Astrocyte (in vitro differentiated cells and primary cell): ENCODE results near the gene ETS1. TPM values are rescaled to one million over a fixed set of nuclear protein-coding genes. Genes with fewer than 3 reads are reported as not detected.

Source experiments
- DNase-seq: peaks from one replicate; pipeline ENCODE4 v3.0.0-alpha.2; 2010; ENCODE audit warnings: low read depth
- FAIRE-seq: peaks from 2 replicates; lab custom pipeline; 2011; peaks lifted over from hg19 to GRCh38; lab: Jason Lieb, UNC
- H2AFZ ChIP-seq: 2 replicates; pipeline ENCODE4 v1.6.0; 2012; ENCODE audit warnings: low read depth, low read length, inconsistent platforms
- H3K27ac ChIP-seq: 2 replicates; pipeline ENCODE4 v1.5.1; 2011; ENCODE audit warnings: low read depth, low read length, inconsistent platforms
- H3K27me3 ChIP-seq: 2 replicates; pipeline ENCODE4 v1.6.0; 2011; ENCODE audit warnings: low read length, inconsistent platforms; ENCODE audit not compliant: insufficient read depth
- H3K36me3 ChIP-seq: 2 replicates; pipeline ENCODE4 v1.5.1; 2011; ENCODE audit warnings: low read length, inconsistent platforms; ENCODE audit not compliant: insufficient read depth
- H3K4me1 ChIP-seq: 2 replicates; pipeline ENCODE4 v1.5.1; 2011; ENCODE audit warnings: low read length, inconsistent platforms; ENCODE audit not compliant: insufficient read depth
- H3K4me2 ChIP-seq: 2 replicates; pipeline ENCODE4 v1.6.0; 2012; ENCODE audit warnings: low read length, inconsistent platforms
- H3K4me3 ChIP-seq: 2 replicates; pipeline ENCODE4 v1.5.1; 2011; ENCODE audit warnings: low read depth, mild to moderate bottlenecking, low read length, inconsistent platforms; ENCODE audit not compliant: insufficient read depth
- H3K79me2 ChIP-seq: 2 replicates; pipeline ENCODE4 v1.6.0; 2012; ENCODE audit warnings: mild to moderate bottlenecking, low read length, inconsistent platforms; ENCODE audit not compliant: insufficient read depth
- H3K9ac ChIP-seq: 2 replicates; pipeline ENCODE4 v1.6.0; 2012; ENCODE audit warnings: mild to moderate bottlenecking, low read length, inconsistent platforms
- H3K9me3 ChIP-seq: 2 replicates; pipeline ENCODE4 v1.5.1; 2012; ENCODE audit warnings: low read depth, mild to moderate bottlenecking, low read length, inconsistent platforms; ENCODE audit not compliant: insufficient read depth
- H4K20me1 ChIP-seq: 2 replicates; pipeline ENCODE4 v1.6.0; 2012; ENCODE audit warnings: low read length, inconsistent platforms; ENCODE audit not compliant: insufficient read depth
- H3K27ac Mint-ChIP-seq: one replicate; pipeline ENCODE4 v1.8.0; 2021; ENCODE audit warnings: mild to moderate bottlenecking, mixed read lengths; ENCODE audit not compliant: unreplicated experiment
- H3K27me3 Mint-ChIP-seq: one replicate; pipeline ENCODE4 v1.8.0; 2021; ENCODE audit warnings: low read depth, mixed read lengths; ENCODE audit not compliant: unreplicated experiment
- H3K36me3 Mint-ChIP-seq: one replicate; pipeline ENCODE4 v1.8.0; 2021; ENCODE audit warnings: low read depth, mixed read lengths; ENCODE audit not compliant: unreplicated experiment
- H3K4me1 Mint-ChIP-seq: one replicate; pipeline ENCODE4 v1.8.0; 2021; ENCODE audit warnings: low read depth, mixed read lengths; ENCODE audit not compliant: unreplicated experiment
- H3K4me3 Mint-ChIP-seq: one replicate; pipeline ENCODE4 v1.8.0; 2021; ENCODE audit warnings: mild to moderate bottlenecking, moderate library complexity, mixed read lengths; ENCODE audit not compliant: unreplicated experiment
- H3K9me3 Mint-ChIP-seq: one replicate; pipeline ENCODE4 v1.8.0; 2021; ENCODE audit warnings: mild to moderate bottlenecking, mixed read lengths; ENCODE audit not compliant: unreplicated experiment
- CTCF ChIP-seq: IDR thresholded peaks from 2 replicates; pipeline ENCODE4 v1.5.1; 2011; ENCODE audit warnings: low read depth, mild to moderate bottlenecking, inconsistent platforms, low read length, moderate library complexity; ENCODE audit not compliant: insufficient read depth
- EZH2 ChIP-seq: IDR thresholded peaks from 2 replicates; pipeline ENCODE4 v1.6.1; 2012; ENCODE audit warnings: mild to moderate bottlenecking, low read length, inconsistent platforms; ENCODE audit not compliant: insufficient read depth
- total RNA-seq: library from RNA; stranded (reverse); gene quantifications from 2 replicates; pipeline ENCODE4 v1.2.1, GENCODE V29; 2021

ETS1 gene
- total RNA-seq, 1 donor from 2014 or later: 107 TPM

DNA sequence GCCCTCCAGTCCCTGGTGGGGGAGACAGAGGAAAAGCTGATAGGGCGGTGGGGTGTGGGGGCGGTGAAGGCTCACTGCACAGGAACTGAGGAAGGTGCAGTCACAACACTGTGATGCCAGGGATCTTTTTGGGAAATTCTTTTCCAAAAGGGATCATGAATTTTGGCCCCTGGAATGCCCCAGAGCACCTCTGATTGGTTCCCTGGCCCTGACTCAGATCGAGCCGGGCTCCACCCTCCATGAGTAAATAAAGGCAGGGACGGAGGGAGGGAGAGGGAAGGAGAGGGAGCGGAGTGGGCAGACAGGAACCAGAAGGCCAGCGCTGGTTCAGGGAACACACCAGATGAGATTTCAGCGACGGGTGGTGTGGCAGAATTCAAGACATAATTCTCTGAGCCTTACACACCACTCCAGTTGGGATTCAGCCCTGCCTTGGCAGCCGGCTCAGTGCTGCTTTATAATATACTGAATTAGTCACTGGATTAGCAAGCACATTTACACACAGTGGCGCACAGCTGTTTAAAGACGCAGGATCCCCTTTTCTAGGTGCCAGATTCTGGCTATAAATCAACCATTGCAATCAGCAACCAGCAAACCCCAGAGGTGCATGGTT, 80.3 kb downstream of the ETS1 start:
- Histone ChIP-seq H4K20me1 (peaks cover 43% of the 10 kb centered on the region), H3K27me3 (no peaks in the 10 kb centered on the region), H3K79me2 (peaks cover 93% of the 10 kb centered on the region), H3K4me1 (peaks cover 77% of the 10 kb centered on the region), H3K4me3 (peak overlapping the region; percentile 24), H3K9me3 (no peaks in the 10 kb centered on the region), H3K4me2 (peak overlapping the region; percentile 82), H3K36me3 (peaks cover 2% of the 10 kb centered on the region), H3K9ac (peak overlapping the region; percentile 80), H2AFZ (no peak overlapping the region), H3K27ac (peak overlapping the region; percentile 91)
- Mint-ChIP-seq H3K4me1 (peaks cover 80% of the 10 kb centered on the region), H3K36me3 (peaks cover 14% of the 10 kb centered on the region), H3K9me3 (no peaks in the 10 kb centered on the region), H3K27ac (peak overlapping the region; percentile 51), H3K4me3 (peak overlapping the region; percentile 47), H3K27me3 (no peaks in the 10 kb centered on the region)
- DNase-seq (peak; percentile 95), FAIRE-seq (peak; percentile 71)
- TF ChIP-seq CTCF (no peak), EZH2 (no peak)

DNA sequence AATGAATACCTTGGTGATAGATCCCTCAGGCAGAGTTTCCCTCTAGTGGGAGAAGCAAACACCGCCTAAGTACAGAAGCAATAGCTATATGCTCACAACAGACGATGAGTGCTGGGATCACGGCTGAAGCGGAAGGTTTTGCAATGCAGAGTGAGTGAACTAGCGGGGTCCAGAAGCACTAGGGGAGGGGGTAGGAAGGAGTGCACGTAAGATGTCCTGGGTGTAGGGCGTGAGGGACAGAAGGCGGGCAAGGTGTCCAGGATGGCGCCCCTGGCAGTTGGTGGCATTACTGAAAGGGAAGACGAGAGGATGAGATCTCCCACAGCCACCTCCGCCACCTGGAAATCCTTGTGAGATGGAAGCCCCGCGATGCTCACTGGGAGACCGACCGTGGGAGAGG, 81.0 kb downstream of the ETS1 start:
- no peak overlapping the region for H3K4me3 ChIP-seq
- Mint-ChIP-seq H3K27ac (peak overlapping the region; percentile 51), H3K9me3 (no peaks in the 10 kb centered on the region), H3K27me3 (no peaks in the 10 kb centered on the region), H3K4me1 (peaks cover 87% of the 10 kb centered on the region), H3K36me3 (peaks cover 12% of the 10 kb centered on the region), H3K4me3 (no peak overlapping the region)
- peak overlapping the region; percentile 91 for H3K27ac ChIP-seq
- H4K20me1 ChIP-seq: peaks cover 36% of the 10 kb centered on the region
- H3K79me2 ChIP-seq: peaks cover 93% of the 10 kb centered on the region
- H3K9ac ChIP-seq: peak overlapping the region; percentile 80
- no peak for TF ChIP-seq EZH2
- TF ChIP-seq CTCF: no peak
- H3K4me2 ChIP-seq: peak overlapping the region; percentile 82
- FAIRE-seq (no peak), DNase-seq (no peak)
- H2AFZ ChIP-seq: no peak overlapping the region
- no peaks in the 10 kb centered on the region for H3K27me3 ChIP-seq
- no peaks in the 10 kb centered on the region for H3K9me3 ChIP-seq
- peaks cover 85% of the 10 kb centered on the region for H3K4me1 ChIP-seq
- H3K36me3 ChIP-seq: no peaks in the 10 kb centered on the region

DNA sequence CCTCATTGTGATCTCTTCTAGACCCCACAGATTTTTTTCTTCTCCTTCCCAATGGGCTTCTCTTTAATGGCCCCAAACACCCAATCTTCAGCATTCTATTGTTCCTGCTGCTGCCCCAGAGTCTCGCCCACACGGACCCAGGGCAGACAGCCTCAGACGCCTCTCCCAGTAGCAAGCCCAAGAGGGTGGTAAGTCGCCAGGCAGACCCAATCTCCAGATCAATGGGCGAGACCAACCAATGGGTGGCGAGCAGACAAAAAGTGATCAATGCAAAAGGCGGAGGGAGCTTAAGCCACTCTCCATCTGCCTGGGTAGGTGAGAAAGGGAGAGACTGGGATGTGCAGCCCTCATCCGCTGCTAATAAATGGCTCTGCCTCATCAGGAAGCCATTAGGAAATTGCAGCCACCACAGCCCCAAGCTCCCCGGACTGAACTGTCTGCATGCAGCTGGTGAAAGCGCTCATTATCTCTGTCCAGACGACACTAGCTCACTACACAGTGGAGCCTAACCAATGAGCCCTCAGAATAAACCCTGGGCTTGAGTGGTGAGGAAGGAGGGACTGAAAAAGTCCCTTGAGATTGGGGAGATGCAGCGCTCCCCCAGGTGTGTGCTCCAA, 81.8 kb downstream of the ETS1 start:
- Histone ChIP-seq H3K27me3 (no peaks in the 10 kb centered on the region), H3K9me3 (no peaks in the 10 kb centered on the region), H3K9ac (no peak overlapping the region), H3K27ac (peak overlapping the region; percentile 95), H2AFZ (no peak overlapping the region), H3K79me2 (peaks cover 93% of the 10 kb centered on the region), H3K4me2 (no peak overlapping the region), H3K36me3 (no peaks in the 10 kb centered on the region), H3K4me3 (no peak overlapping the region), H4K20me1 (peaks cover 28% of the 10 kb centered on the region), H3K4me1 (peaks cover 93% of the 10 kb centered on the region)
- peak overlapping the region; percentile 82 for H3K27ac Mint-ChIP-seq
- H3K4me1 Mint-ChIP-seq: peaks cover 93% of the 10 kb centered on the region
- TF ChIP-seq EZH2 (no peak), CTCF (no peak)
- H3K27me3 Mint-ChIP-seq: no peaks in the 10 kb centered on the region
- peaks cover 15% of the 10 kb centered on the region for H3K36me3 Mint-ChIP-seq
- DNase-seq (no peak), FAIRE-seq (no peak)
- H3K4me3 Mint-ChIP-seq: no peak overlapping the region
- no peaks in the 10 kb centered on the region for H3K9me3 Mint-ChIP-seq
